SK-N-MC (cell line): Measurements from ENCODE around the gene TRABD.

Experiments used
- EZH2 ChIP-seq: fragments of 200-600 bp; sonication (generic); IDR thresholded peaks from one replicate; pipeline ENCODE4 v1.6.1; 2017; ENCODE audit warnings: antibody characterized with exemption
- FOXP2 ChIP-seq: optimal IDR thresholded peaks from 2 replicates; pipeline ENCODE3; 2011; ENCODE audit warnings: mild to moderate bottlenecking, moderate library complexity; ENCODE audit not compliant: insufficient read depth; ENCODE audit errors: extremely low read length, control extremely low read depth
- POLR2AphosphoS5 ChIP-seq: IDR thresholded peaks from 2 replicates; pipeline ENCODE4 v1.6.1; 2012; ENCODE audit warnings: mild to moderate bottlenecking, low read depth, low read length, borderline replicate concordance

- TF ChIP-seq EZH2 = no peak
- no peak for TF ChIP-seq POLR2AphosphoS5
- no peak for TF ChIP-seq FOXP2
Measured at GRCh38 chr22:50213263-50213662, 27.6 kb downstream of the TRABD start.
